ENCODE results near the gene SLX4.
"Not testable (repeated sequence)": the region's sequence is repeated elsewhere in the genome, so short reads cannot be mapped to it uniquely, and the experiment has no call there.

Gene SLX4, protein sequence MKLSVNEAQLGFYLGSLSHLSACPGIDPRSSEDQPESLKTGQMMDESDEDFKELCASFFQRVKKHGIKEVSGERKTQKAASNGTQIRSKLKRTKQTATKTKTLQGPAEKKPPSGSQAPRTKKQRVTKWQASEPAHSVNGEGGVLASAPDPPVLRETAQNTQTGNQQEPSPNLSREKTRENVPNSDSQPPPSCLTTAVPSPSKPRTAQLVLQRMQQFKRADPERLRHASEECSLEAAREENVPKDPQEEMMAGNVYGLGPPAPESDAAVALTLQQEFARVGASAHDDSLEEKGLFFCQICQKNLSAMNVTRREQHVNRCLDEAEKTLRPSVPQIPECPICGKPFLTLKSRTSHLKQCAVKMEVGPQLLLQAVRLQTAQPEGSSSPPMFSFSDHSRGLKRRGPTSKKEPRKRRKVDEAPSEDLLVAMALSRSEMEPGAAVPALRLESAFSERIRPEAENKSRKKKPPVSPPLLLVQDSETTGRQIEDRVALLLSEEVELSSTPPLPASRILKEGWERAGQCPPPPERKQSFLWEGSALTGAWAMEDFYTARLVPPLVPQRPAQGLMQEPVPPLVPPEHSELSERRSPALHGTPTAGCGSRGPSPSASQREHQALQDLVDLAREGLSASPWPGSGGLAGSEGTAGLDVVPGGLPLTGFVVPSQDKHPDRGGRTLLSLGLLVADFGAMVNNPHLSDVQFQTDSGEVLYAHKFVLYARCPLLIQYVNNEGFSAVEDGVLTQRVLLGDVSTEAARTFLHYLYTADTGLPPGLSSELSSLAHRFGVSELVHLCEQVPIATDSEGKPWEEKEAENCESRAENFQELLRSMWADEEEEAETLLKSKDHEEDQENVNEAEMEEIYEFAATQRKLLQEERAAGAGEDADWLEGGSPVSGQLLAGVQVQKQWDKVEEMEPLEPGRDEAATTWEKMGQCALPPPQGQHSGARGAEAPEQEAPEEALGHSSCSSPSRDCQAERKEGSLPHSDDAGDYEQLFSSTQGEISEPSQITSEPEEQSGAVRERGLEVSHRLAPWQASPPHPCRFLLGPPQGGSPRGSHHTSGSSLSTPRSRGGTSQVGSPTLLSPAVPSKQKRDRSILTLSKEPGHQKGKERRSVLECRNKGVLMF (N-terminal part only)

DNA sequence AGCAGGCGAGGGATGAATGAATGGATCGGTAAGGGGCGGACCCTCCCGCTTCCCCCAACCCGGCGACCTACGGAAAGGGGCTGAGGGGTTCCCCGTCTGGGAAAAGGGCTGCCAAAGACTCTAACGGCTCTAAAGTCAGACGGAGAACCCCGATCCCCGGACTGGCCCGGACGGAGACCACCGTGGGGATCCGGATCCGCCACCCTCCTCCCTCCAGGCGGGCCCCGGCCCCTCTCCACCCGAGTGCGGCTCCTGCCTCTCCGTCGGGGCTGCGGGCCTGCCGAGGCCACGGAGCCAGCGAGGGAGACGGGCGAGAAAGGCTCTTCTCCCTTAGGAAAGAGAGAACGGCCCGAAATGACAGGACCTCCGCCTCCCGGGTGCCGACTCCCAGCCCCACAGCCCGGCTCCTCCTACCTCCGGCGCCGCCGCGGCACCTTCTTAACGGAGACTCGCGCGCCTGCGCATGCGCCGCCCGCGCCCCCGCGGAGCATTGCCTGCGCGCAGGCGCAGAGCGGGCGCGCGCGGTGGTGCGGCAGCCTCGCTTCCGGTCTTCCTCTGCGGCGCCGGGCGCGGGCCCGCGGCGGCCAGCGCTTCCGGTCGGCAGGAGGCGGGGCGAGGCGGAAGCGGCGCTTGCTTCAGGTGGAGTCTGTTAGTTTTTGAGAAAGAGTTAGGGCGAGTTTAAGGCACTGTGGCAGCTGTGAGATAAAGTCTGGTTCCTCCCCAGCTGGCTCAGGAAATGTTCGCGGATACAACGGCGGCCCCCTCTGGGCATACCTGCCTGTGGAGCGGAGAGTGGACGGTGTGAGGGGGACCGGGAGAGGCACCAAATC, at the start of gene SLX4:
SLX4 (minus strand) TSS at position 461 of the 830 bp plus-strand sequence. CDS start 2,642 bp downstream, outside the sequence.
- peak; percentile 95 for DNase-seq (ENCODE audit: low spot score)

DNA sequence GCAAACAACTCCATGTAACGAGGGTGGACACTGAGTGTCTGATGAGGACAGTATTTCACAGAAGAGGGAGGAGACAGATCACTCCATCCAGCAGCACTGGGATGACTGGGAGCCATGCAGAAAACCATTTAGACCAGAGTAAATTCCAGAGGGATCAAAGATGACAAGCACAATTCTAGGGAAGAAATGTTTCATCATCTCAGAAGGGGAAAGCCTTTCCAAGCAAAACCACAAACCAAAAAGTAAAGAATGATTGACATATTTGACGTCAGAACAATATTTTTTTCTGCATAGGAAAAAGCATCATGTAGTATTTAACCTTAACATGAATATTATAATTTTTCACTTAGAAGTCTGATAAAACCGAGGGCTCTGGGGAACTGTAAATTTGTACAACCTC, 47.8 kb upstream of the SLX4 start:
- no peak for DNase-seq (ENCODE audit: low spot score)

DNA sequence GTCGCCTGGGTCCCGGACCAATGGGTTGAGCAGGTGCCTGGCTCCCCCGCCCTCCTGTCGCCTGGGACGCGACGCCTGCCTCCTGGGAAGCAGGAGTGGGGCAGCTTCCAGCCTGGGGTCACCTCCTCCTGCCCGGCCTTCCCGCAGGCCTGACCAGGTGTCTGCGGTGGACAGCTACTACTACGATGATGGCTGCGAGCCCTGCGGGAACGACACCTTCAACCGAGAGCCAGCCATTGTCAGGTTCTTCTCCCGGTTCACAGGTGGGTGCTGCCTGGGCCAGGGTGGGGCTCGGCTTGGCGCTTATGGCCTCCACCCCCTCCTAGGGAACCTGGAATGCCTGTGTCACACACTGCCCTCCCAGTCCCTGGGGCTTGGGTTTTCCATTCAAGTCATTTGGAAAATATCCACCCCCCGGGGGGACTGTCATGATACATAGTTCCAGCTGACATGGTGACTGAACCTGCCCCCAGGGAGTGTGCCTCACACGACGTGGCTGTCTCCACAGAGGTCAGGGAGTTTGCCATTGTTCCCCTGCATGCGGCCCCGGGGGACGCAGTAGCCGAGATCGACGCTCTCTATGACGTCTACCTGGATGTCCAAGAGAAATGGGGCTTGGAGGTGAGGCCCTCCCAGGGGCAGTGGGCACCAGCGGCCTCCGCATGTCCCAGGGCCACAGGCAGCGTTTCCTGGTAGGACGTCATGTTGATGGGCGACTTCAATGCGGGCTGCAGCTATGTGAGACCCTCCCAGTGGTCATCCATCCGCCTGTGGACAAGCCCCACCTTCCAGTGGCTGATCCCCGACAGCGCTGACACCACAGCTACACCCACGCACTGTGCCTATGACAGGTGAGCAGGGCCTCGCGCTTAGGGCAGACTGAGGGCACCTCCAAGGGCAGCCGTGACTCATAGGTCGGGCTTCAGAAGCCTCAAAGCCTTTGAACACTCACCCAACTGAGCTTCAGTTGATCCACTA, 45.4 kb upstream of the SLX4 start:
- no peak for DNase-seq (ENCODE audit: low spot score)

DNA sequence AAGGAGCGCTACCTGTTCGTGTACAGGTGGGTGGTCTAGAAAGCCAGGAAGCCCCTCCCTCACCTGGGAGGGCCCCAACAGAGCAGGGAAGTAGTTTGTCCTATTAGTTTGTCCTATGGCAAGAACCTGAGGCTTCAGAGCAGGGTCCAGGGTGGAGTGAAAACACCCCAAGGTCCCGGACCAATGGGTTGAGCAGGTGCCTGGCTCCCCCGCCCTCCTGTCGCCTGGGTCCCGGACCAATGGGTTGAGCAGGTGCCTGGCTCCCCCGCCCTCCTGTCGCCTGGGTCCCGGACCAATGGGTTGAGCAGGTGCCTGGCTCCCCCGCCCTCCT, 44.7 kb upstream of the SLX4 start:
- DNase-seq (ENCODE audit: low spot score): not testable (repeated sequence)

DNA sequence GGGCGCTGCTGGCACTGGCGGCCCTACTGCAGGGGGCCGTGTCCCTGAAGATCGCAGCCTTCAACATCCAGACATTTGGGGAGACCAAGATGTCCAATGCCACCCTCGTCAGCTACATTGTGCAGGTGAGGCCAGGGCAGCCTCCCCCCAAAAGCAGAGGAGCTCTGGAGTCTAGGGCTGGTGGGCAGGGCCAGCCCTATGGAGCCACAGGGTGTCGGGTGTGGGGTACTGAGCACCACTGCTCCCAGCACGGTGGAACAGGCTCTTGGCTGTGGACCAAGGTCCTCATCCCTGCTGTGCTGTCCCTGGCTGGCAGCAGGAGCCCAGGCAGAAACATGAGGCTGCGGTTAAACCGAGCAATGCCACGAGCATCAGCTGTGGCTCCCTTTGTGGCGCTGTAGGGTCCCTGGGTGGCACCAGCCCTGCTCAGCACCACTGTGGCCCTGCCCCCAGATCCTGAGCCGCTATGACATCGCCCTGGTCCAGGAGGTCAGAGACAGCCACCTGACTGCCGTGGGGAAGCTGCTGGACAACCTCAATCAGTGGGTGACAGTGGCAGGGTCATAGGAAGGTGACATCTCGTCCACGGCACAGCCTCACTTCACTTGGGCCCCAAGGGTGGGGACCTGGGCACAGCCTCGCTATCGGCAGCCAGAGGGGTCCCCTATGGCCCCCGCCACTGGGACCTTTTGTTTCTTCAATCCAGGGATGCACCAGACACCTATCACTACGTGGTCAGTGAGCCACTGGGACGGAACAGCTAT, 44.2 kb upstream of the SLX4 start:
- DNase-seq (ENCODE audit: low spot score): no peak

DNA sequence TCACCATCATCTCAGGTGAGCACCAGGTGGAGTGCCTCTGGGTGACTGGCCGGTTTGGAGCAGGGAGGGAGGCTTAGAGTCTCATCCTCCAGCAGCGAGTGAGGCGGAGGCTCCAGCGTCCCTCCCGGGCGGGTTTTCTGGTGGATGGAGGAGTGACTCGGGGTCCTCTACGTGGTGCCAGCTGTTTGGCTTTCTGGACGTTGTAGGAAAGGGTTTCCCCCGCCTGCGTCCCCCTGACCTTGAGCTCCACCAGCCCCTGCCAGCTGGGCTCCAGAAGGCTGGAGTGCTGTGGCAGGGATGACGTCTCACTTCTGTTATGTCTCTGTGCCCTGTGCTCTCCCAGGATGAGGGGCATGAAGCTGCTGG, 43.6 kb upstream of the SLX4 start:
- no peak for DNase-seq (ENCODE audit: low spot score)

DNA sequence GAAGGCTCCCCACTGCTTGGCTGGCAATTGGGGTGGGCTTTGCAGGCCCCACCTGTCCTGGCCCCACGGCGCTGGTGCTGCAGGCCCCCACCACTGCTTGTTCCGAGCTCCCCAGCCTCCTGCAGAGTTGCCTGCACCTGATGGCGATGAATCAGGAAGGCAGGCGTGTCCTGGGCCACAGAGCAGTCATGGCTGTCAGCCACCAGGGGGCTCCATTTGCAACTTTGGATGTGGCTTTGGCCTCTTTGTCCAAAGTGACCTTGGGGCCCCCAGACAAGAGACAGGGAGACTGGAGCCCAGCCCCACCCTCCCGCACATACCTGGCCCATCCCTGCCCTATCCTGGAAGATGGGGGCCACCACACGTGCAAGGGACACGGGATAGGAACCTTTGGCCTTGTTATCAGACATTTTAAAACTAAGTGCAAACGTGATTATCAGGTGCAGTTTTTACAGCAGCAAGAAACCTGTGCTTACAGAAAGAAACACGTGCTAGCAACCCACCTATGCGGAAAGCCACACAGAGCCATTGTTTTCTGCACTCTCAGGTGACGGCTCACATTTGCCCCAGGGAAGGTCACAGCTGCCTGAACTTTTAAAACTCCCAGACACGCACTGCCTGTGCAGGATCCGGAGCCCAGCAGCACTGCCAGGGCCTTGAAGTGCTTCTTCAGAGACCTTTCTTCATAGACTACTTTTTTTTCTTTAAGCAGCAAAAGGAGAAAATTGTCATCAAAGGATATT, 43.0 kb upstream of the SLX4 start, which contains the start of gene DNASE1:
DNASE1 (plus strand) TSS at position 443 of the 743 bp plus-strand sequence. CDS start 683 bp downstream, outside the sequence.
- peak; percentile 89 for DNase-seq (ENCODE audit: low spot score)

DNA sequence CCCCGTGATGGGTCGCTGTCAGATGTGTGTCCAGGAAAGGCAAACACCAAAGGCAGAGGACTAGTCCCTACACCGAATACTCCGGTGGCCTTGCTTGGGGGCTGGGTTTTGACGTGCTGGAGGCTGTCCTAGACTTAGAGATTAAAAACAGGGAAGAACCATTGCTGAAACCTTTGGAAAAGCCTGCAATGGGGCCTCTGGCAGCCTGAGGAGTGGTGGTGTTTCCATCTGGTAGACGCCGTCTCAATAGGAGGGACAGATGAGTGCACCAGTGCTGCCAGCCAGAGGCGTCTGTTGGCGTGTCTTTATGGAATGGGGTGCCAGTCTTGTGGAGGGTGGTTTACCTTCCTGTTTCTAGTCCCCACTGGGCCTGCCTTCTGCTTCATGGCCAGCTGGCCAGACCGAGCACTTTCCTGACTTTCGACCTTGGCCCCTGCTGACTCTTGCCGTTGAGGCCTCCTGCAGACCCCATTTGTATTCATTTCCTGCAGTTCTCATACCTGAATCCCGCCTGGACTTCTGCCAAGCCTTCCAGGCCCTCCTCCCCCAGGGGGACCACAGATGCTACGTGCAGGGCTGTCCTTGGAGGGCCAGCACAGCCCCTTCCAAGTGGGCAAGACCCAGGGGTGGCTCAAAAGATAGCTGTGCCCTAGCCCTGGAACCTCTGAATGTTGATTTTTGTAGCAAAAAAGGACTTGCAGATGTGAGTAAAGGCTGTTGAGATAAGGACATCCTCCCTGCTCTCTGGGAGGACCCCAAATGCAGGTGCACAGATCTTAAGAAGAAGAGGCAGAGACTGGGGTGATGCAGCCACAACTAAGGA, 41.2 kb upstream of the SLX4 start:
- no peak for DNase-seq (ENCODE audit: low spot score)

DNA sequence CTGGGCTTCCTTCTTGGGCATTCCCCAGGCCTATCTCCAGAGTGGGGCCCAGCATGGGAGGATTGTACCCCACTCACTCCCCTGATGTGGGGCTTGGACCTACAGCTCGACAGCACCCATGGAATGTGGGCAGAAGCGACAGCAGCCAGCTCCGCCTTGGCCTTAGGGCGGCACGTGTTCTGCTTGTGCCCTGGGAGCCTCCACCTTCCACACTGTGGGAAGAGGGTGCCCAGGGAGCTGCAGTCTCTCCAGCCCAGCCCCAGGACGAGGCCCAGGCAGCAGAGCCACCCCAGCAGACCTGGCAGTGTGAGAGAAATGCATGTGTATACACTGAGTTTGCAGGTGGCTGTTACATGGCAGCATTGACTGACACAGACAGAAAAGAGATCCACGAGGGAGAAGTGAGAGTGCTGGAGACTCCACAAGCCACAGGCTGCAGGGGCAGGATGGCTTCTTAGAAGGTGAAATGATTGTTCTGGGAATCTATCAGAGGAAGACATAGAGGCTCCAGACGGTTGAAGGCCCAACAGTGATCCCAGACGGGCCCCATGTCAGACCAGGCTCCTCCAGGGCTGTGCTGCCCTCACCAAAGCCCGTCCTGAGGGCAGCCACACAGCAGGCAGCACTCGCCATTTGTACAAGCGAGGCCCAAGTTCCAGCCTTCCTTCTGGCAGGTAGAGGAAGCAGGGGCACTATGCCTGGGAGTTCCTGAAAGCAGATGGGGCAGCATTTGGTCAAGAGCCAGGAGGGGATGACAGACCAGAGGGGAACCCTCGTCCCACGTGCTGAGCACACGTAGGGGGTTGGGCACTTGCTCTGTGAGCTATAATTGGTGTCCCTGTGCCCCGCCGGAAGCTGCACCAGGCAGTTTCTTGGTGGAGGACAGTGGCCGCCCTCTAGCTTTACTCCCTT, 40.3 kb upstream of the SLX4 start:
- DNase-seq (ENCODE audit: low spot score): no peak

DNA sequence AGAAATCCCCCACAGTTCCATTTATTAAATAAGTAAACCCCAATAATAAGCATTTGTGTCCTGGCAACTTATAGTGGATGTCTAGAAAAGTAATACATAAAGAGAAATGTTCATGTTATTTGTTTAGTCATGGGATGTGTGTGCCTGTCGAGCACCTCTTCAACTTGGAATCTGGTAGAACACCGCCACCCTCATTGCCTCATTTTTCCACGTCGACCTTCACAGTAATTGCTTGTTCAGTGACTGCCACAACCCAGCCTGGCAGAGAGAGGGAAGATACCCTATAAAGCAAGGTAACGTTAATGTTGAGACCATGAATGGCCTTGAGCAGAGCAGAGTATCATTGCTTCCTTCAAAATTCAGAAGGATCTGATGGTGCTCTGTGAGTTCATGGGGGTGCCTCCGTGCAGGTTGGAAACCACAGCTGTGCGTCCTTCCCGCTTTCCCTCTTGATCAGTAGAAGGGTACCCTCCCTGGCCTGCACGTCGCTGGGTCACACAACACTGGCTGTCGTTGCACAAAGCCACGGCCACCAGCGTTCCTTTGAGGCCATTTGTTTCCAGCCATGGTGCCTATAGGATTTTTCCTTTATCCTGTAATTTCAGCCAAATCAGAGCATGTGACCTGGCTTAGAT, 39.3 kb upstream of the SLX4 start:
- no peak for DNase-seq (ENCODE audit: low spot score)

DNA sequence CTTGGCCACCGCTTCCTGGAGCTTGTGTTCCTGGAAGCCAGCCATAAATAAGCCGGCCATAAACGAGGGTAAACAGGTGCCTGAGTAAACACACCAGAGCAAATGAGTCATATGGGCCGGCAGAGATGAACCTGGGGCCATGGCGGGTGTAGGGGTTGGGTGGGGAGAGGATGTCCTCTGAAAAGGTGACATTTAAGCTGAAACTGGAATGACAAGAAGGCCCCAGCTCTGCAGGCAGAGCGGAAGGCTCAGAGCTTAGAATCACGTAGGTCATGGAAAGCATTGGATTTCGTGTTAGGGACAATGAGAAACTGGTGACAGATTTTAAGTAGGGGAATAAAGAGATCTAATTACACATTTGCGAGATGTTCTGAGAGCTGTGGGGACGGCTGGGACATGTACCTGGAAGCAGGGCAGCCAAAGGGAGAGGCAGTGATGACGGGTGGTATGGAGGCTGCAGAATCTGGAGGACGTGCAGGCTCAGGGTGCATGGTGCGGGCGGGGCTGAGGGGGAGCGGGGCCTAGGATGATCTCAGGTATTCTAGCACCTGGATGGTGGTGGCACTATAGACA, 35.0 kb upstream of the SLX4 start:
- DNase-seq (ENCODE audit: low spot score): no peak

DNA sequence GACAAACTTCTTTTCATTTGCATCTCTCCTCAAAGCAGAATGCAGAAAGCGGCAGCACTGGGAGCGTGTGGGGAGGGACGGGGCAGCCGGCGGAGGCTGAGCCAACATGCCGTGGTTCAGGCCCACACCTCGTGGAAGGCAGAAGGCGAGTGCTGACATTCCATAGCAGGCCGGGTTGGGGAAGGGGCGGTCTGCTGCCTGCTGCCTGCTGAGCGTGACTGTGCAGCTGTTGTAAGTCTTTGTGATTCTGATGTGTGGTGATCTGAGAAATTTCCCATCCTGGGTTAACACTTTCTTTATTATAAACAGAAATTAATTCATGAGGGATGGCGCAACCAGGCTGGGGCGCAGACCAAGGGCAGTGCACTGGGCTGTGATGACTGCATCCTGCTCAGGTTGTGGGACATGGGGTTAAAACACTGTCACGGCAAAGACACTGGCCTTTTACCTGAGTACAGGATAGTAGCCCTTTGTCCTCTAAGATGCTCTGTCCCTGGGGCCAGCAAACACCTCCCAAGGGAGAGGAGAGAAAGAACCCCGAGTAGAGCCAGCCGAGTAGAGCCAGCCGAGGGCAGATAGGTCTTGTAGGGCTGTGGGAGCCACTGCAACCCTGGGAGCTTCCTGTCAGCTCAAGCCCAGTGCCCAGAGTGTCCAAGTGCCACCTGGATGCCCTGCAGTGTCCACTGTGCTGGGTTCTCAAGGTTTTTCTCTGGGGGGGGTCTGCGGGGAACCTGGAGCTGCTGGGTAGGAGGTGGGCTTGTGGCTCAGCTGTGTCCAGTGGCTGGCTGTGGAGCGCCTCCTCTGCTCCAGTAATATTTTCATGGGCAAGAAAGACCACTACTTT, 34.3 kb upstream of the SLX4 start:
- DNase-seq (ENCODE audit: low spot score): peak; percentile 58

DNA sequence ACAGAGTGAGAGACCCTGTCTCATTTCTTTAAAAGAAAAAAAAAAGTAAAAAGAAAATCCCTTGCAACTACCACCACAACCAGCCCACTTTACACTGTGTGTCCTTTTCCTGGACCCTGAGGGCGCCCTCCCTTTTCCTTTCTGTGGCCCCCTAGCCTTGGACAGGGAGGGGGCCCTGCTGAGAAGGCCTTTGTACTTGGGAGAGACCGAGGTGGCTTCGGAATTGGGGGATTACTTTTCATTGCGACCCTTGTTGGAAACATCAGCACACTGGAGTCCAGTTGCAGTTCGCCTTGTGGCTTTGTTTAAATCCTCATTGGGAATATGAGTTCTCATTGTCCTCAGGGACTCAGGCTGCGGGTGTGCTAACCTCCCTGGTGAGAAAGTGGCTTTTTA, 33.7 kb upstream of the SLX4 start:
- DNase-seq (ENCODE audit: low spot score): no peak

DNA sequence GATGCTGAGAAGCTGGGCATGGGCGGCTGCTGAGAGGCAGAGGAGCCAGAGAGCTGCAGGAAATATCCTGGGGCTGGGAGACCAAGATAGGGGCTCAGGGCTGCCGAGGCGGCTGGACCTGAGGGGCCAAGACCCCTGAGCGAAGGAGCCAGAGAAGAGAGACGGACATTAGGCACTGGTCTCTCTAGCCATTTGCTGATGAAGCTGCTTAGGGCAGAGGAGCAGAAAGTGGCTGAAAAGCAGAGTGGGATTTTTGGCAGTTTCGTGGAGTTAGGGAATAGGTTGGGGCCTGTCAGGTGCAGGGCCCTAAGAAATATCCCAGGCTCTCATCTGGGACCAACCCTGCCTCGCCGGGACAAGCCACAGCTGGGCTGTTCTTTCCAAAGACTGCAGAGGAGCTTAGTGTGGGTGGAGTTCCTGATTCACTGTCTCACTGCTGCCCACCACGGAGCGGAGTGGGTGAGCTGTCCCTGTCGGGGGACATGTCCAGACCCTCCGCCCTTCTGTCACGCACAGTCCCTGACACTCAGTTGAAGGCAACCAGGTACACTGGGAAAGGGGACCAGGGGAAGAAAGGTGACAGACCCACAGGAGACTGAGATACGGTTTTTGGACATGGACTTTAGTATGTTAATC, 31.8 kb upstream of the SLX4 start:
- DNase-seq (ENCODE audit: low spot score): no peak
